Activated CD8-positive, alpha-beta T cell treated with anti-CD3 and anti-CD28 coated beads for 36 hours (primary cell): ENCODE measurements around the gene SCYGR6. TPM values are rescaled to one million over a fixed set of nuclear protein-coding genes. Genes with fewer than 3 reads are reported as not detected.
"Not testable (repeated sequence)": the region's sequence is repeated elsewhere in the genome, so short reads cannot be mapped to it uniquely, and the experiment has no call there.

ENCODE experiments used
- ATAC-seq: fragments of 200-7000 bp; cut with Tn5 transposase; one replicate; pipeline ENCODE4 v1.10.0; 2021; ENCODE audit warnings: mild to moderate bottlenecking, moderate library complexity
- CTCF ChIA-PET: fragments of 350-600 bp; sonication (Branson Sonifier 250); formaldehyde crosslinking; loops from one replicate; lab custom pipeline; 2021; ENCODE audit warnings: antibody characterized with exemption; lab: Charles Lee
- POLR2A ChIA-PET: fragments of 350-600 bp; sonication (Branson Sonifier 250); formaldehyde crosslinking; loops from one replicate; lab custom pipeline; 2021; ENCODE audit warnings: antibody characterized with exemption; lab: Charles Lee
- DNase-seq: peaks from one replicate; pipeline ENCODE4 v3.0.0-alpha.2; 2020
- H3K27ac Mint-ChIP-seq: one replicate; pipeline ENCODE4 v1.8.0; 2021; ENCODE audit warnings: mild to moderate bottlenecking, mixed read lengths
- H3K27me3 Mint-ChIP-seq: one replicate; pipeline ENCODE4 v1.8.0; 2021; ENCODE audit warnings: mixed read lengths
- H3K36me3 Mint-ChIP-seq: one replicate; pipeline ENCODE4 v1.8.0; 2021; ENCODE audit warnings: low read depth, mixed read lengths
- H3K4me1 Mint-ChIP-seq: one replicate; pipeline ENCODE4 v1.8.0; 2021; ENCODE audit warnings: low read depth, mixed read lengths
- H3K4me3 Mint-ChIP-seq: one replicate; pipeline ENCODE4 v1.8.0; 2021; ENCODE audit warnings: mild to moderate bottlenecking, moderate library complexity, mixed read lengths
- H3K9me3 Mint-ChIP-seq: one replicate; pipeline ENCODE4 v1.8.0; 2021; ENCODE audit warnings: mixed read lengths
- CTCF ChIP-seq: fragments of 200-600 bp; IDR thresholded peaks from one replicate; pipeline ENCODE4 v1.8.0; 2022; ENCODE audit warnings: antibody characterized with exemption, mild to moderate bottlenecking
- intact Hi-C: fragments of 100-400 bp; cut with micrococcal nuclease; formaldehyde crosslinking; loops from one replicate; pipeline ENCODE4 v1.10.0; 2022
- total RNA-seq, 2 experiments: library from RNA; stranded (reverse); gene quantifications; one replicate each; pipeline ENCODE4 v1.2.3, GENCODE V29; 2021

Gene SCYGR6
- total RNA-seq, 2 experiments from 2014 or later, result not detected

- intact Hi-C loops, result no loop called here
- no peak for TF ChIP-seq CTCF
- Mint-ChIP-seq H3K9me3 (no peaks in the 10 kb centered on the region), H3K36me3 (no peaks in the 10 kb centered on the region), H3K4me3 (no peak overlapping the region), H3K27ac (no peak overlapping the region), H3K4me1 (no peaks in the 10 kb centered on the region), H3K27me3 (no peaks in the 10 kb centered on the region)
- POLR2A ChIA-PET, result no interaction called here
- ATAC-seq, result no peak
- DNase-seq, result peak; percentile 22
- CTCF ChIA-PET, result no interaction called here
Measured at GRCh38 chr2:227748079-227748478, 23.5 kb upstream of the SCYGR6 start.

- no peak for TF ChIP-seq CTCF
- Mint-ChIP-seq H3K27me3 (no peaks in the 10 kb centered on the region), H3K4me1 (no peaks in the 10 kb centered on the region), H3K27ac (no peak within 1 kb of the TSS), H3K9me3 (no peaks in the 10 kb centered on the region), H3K4me3 (no peak within 1 kb of the TSS), H3K36me3 (no peaks in the 10 kb centered on the region)
- DNase-seq, result no peak
- CTCF ChIA-PET, result no interaction called here
- POLR2A ChIA-PET, result no interaction called here
- intact Hi-C loops, result no loop called here
- no peak for ATAC-seq
Measured at GRCh38 chr2:227745594-227745993, 21.0 kb upstream of the SCYGR6 start, which contains the start of gene SCYGR8. SCYGR8 (plus strand) TSS chr2:227745894; CDS start chr2:227745894, 0 bp downstream.

GRCh38 chr2:227740705-227741104 is 16.1 kb upstream of the SCYGR6 start:
- H3K4me3 Mint-ChIP-seq, H3K9me3 Mint-ChIP-seq, CTCF ChIA-PET, H3K27ac Mint-ChIP-seq, intact Hi-C loops, H3K27me3 Mint-ChIP-seq, H3K4me1 Mint-ChIP-seq, H3K36me3 Mint-ChIP-seq, POLR2A ChIA-PET, ATAC-seq: not testable (repeated sequence)
- peak; percentile 25 for DNase-seq

GRCh38 chr2:227739351-227739750 is 14.8 kb upstream of the SCYGR6 start:
- intact Hi-C loops, result no loop called here
- peaks cover 8% of the 10 kb centered on the region for H3K27me3 Mint-ChIP-seq
- H3K27ac Mint-ChIP-seq, result no peak overlapping the region
- no peaks in the 10 kb centered on the region for H3K4me1 Mint-ChIP-seq
- TF ChIP-seq CTCF, result no peak
- no peaks in the 10 kb centered on the region for H3K36me3 Mint-ChIP-seq
- CTCF ChIA-PET, result interaction anchor here (0.9 to 2.0 kb wide), 2 partner anchors 26 to 123 kb away, joined by 3 to 6 read pairs; no protein-coding TSS in a partner anchor
- POLR2A ChIA-PET, result no interaction called here
- ATAC-seq, result no peak
- no peak for DNase-seq
- no peaks in the 10 kb centered on the region for H3K9me3 Mint-ChIP-seq
- H3K4me3 Mint-ChIP-seq, result no peak overlapping the region

GRCh38 chr2:227728035-227728434 is 3.5 kb upstream of the SCYGR6 start, which contains the start of gene SCYGR7:
SCYGR7 (plus strand) TSS chr2:227728335; CDS start chr2:227728335, 0 bp downstream.
- Mint-ChIP-seq H3K27ac (no peak within 1 kb of the TSS), H3K36me3 (no peaks in the 10 kb centered on the region), H3K27me3 (peaks cover 9% of the 10 kb centered on the region), H3K9me3 (no peaks in the 10 kb centered on the region), H3K4me1 (no peaks in the 10 kb centered on the region), H3K4me3 (no peak within 1 kb of the TSS)
- no peak for DNase-seq
- POLR2A ChIA-PET, result no interaction called here
- CTCF ChIA-PET, result no interaction called here
- no peak for ATAC-seq
- TF ChIP-seq CTCF, result no peak
- intact Hi-C loops, result no loop called here

GRCh38 chr2:227722821-227723220 is 1.7 kb downstream of the SCYGR6 start:
- intact Hi-C loops, DNase-seq, H3K27ac Mint-ChIP-seq, H3K4me1 Mint-ChIP-seq, H3K9me3 Mint-ChIP-seq, H3K36me3 Mint-ChIP-seq, CTCF ChIA-PET, H3K4me3 Mint-ChIP-seq, ATAC-seq, POLR2A ChIA-PET, H3K27me3 Mint-ChIP-seq: not testable (repeated sequence)
